ENCODE results near the gene NRARP. TPM values are rescaled to one million over a fixed set of nuclear protein-coding genes. Genes with fewer than 3 reads are reported as not detected.

The NRARP gene
- total and polyA plus RNA-seq, 4 donors: 0.48 to 1.3 (median 0.93) TPM; not detected in 1

DNA sequence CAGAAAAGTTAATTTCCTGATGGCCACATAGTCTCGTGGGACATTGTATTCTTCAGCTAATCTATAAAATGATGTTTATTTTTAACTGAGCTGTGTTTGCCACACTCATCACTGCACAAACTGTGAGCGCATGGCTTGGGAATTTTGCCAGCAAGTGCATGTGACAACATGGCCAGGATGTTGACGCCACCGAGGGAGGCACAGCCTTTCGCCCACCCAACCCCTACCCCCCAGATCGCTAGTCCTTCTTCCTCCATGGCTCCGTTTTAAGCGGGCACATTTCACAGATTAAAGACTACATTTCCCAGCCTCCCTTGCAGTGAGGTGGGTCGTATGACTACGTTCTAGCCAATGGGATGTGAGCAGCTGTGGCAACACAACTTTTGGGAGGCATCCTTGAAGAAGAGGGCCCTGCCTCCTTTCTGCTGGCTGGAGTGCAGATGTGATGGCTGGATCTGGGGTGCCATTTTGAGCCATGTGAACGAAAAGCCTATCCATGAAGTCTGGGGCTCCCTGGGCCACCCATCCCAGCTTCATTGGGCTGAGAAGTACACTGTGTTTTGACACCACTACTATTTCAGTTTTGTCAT is 7.9 kb downstream of the NRARP start:
- Histone ChIP-seq H3K36me3 (ENCODE audit: control insufficient read depth in 4 of 4, insufficient read depth in 3 of 4, low read depth in 1 of 4, low read length in 3 of 4) (no peaks in the 10 kb centered on the region), H3K4me1 (ENCODE audit: control insufficient read depth in 4 of 4, insufficient read depth in 4 of 4, low read length in 3 of 4) (peaks cover 3 to 39% (median 16%) of the 10 kb centered on the region in 4 donors), H3K9ac (ENCODE audit: low read depth in 1 of 2, low read length in 2 of 2) (peak overlapping the region in 1 of 2 donors; percentile 42), H3K27ac (ENCODE audit: low read depth in 1 of 2, low read length in 2 of 2) (peak overlapping the region; percentile 26 to 34), H3K27me3 (ENCODE audit: control insufficient read depth in 4 of 4, insufficient read depth in 4 of 4, low read length in 3 of 4) (peaks cover 0 to under 1% (median 0%) of the 10 kb centered on the region in 4 donors), H3K9me3 (ENCODE audit: control insufficient read depth in 4 of 4, low read length in 3 of 4) (no peaks in the 10 kb centered on the region), H3K4me3 (ENCODE audit: low read depth in 1 of 3, low read length in 3 of 3) (peak overlapping the region in 1 of 3 donors; percentile 26)
- TF ChIP-seq, protein P1, sequence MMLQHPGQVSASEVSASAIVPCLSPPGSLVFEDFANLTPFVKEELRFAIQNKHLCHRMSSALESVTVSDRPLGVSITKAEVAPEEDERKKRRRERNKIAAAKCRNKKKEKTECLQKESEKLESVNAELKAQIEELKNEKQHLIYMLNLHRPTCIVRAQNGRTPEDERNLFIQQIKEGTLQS (IDR thresholded peaks at IDR 0.05): no peak
- TF ChIP-seq JUND (IDR thresholded peaks at IDR 0.05) (no peak), RXRA (IDR thresholded peaks at IDR 0.05) (no peak), EGR1 (IDR thresholded peaks at IDR 0.05; ENCODE audit: low read depth in 2 of 2) (no peak), TAF1 (conservative IDR thresholded peaks at IDR 0.05) (no peak), RAD21 (IDR thresholded peaks at IDR 0.05) (no peak), FOXA1 (IDR thresholded peaks at IDR 0.05) (no peak), FOXA2 (IDR thresholded peaks at IDR 0.05) (no peak), YY1 (IDR thresholded peaks at IDR 0.05) (peak; percentile 34), SP1 (IDR thresholded peaks at IDR 0.05) (no peak)
- TF ChIP-seq, protein P2, sequence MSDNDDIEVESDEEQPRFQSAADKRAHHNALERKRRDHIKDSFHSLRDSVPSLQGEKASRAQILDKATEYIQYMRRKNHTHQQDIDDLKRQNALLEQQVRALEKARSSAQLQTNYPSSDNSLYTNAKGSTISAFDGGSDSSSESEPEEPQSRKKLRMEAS (IDR thresholded peaks at IDR 0.05): peak; percentile 26
- DNase-seq (ENCODE audit: low spot score): peak; percentile 34
- 22% methylated on average over 11 of the region's 11 CpGs for WGBS

DNA sequence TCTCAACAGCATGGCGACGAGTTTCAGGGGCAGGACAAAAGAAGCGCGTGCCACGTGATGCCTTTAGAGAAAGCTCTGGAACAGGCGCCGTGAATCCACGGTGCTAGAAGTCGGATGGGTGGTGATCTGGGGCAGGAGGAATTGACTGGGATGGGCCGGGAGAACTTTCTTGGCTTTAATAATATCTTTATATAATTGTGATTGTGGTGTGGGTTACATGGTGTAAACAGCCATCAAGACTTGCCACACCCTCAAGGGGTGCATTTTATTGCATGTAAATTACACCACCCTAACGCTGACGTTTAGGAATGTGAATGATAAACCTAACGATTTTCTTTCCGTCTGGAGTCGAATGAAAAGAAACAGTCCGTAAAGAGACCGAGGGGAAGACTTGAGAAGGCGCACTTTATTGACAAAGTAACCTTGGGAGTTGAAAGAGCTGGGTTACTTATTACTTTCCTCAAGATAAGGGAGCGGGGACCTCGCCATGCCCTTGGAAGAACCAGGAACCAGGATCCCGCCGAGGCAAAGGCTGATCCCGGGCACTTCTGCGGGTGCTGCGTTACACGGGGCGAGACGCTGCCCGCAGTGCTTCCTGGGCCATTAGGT is 8.5 kb downstream of the NRARP start:
- Histone ChIP-seq H3K4me3 (ENCODE audit: low read depth in 1 of 3, low read length in 3 of 3) (peak overlapping the region in 1 of 3 donors; percentile 26), H3K27ac (ENCODE audit: low read depth in 1 of 2, low read length in 2 of 2) (peak overlapping the region; percentile 26 to 34), H3K27me3 (ENCODE audit: control insufficient read depth in 4 of 4, insufficient read depth in 4 of 4, low read length in 3 of 4) (no peaks in the 10 kb centered on the region), H3K9ac (ENCODE audit: low read depth in 1 of 2, low read length in 2 of 2) (peak overlapping the region in 1 of 2 donors; percentile 42), H3K4me1 (ENCODE audit: control insufficient read depth in 4 of 4, insufficient read depth in 4 of 4, low read length in 3 of 4) (peaks cover 3 to 34% (median 16%) of the 10 kb centered on the region in 4 donors), H3K9me3 (ENCODE audit: control insufficient read depth in 4 of 4, low read length in 3 of 4) (no peaks in the 10 kb centered on the region), H3K36me3 (ENCODE audit: control insufficient read depth in 4 of 4, insufficient read depth in 3 of 4, low read depth in 1 of 4, low read length in 3 of 4) (no peaks in the 10 kb centered on the region)
- DNase-seq (ENCODE audit: low spot score): peak; percentile 32
- no peak for TF ChIP-seq HNF4A (conservative IDR thresholded peaks at IDR 0.05)
- TF ChIP-seq NR2F2 (IDR thresholded peaks at IDR 0.05): no peak
- no peak for TF ChIP-seq HNF4G (IDR thresholded peaks at IDR 0.05)
- no peak for TF ChIP-seq RAD21 (IDR thresholded peaks at IDR 0.05)
- TF ChIP-seq GABPA (IDR thresholded peaks at IDR 0.05 in 1 of 2, conservative IDR thresholded peaks at IDR 0.05 in 1 of 2): no peak
- TF ChIP-seq, protein P1 (IDR thresholded peaks at IDR 0.05): no peak
- TF ChIP-seq, protein P3, sequence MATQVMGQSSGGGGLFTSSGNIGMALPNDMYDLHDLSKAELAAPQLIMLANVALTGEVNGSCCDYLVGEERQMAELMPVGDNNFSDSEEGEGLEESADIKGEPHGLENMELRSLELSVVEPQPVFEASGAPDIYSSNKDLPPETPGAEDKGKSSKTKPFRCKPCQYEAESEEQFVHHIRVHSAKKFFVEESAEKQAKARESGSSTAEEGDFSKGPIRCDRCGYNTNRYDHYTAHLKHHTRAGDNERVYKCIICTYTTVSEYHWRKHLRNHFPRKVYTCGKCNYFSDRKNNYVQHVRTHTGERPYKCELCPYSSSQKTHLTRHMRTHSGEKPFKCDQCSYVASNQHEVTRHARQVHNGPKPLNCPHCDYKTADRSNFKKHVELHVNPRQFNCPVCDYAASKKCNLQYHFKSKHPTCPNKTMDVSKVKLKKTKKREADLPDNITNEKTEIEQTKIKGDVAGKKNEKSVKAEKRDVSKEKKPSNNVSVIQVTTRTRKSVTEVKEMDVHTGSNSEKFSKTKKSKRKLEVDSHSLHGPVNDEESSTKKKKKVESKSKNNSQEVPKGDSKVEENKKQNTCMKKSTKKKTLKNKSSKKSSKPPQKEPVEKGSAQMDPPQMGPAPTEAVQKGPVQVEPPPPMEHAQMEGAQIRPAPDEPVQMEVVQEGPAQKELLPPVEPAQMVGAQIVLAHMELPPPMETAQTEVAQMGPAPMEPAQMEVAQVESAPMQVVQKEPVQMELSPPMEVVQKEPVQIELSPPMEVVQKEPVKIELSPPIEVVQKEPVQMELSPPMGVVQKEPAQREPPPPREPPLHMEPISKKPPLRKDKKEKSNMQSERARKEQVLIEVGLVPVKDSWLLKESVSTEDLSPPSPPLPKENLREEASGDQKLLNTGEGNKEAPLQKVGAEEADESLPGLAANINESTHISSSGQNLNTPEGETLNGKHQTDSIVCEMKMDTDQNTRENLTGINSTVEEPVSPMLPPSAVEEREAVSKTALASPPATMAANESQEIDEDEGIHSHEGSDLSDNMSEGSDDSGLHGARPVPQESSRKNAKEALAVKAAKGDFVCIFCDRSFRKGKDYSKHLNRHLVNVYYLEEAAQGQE (IDR thresholded peaks at IDR 0.05): no peak
- TF ChIP-seq JUND (IDR thresholded peaks at IDR 0.05): no peak
- TF ChIP-seq, protein P2 (IDR thresholded peaks at IDR 0.05): no peak
- TF ChIP-seq TAF1 (conservative IDR thresholded peaks at IDR 0.05): no peak
- TF ChIP-seq FOXA1 (IDR thresholded peaks at IDR 0.05): no peak
- TF ChIP-seq SP1 (IDR thresholded peaks at IDR 0.05): no peak
- TF ChIP-seq EGR1 (IDR thresholded peaks at IDR 0.05; ENCODE audit: low read depth in 2 of 2): no peak
- TF ChIP-seq, protein P4, sequence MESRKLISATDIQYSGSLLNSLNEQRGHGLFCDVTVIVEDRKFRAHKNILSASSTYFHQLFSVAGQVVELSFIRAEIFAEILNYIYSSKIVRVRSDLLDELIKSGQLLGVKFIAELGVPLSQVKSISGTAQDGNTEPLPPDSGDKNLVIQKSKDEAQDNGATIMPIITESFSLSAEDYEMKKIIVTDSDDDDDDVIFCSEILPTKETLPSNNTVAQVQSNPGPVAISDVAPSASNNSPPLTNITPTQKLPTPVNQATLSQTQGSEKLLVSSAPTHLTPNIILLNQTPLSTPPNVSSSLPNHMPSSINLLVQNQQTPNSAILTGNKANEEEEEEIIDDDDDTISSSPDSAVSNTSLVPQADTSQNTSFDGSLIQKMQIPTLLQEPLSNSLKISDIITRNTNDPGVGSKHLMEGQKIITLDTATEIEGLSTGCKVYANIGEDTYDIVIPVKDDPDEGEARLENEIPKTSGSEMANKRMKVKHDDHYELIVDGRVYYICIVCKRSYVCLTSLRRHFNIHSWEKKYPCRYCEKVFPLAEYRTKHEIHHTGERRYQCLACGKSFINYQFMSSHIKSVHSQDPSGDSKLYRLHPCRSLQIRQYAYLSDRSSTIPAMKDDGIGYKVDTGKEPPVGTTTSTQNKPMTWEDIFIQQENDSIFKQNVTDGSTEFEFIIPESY (IDR thresholded peaks at IDR 0.05): no peak
- no peak for TF ChIP-seq FOXA2 (IDR thresholded peaks at IDR 0.05)
- TF ChIP-seq, protein P5, sequence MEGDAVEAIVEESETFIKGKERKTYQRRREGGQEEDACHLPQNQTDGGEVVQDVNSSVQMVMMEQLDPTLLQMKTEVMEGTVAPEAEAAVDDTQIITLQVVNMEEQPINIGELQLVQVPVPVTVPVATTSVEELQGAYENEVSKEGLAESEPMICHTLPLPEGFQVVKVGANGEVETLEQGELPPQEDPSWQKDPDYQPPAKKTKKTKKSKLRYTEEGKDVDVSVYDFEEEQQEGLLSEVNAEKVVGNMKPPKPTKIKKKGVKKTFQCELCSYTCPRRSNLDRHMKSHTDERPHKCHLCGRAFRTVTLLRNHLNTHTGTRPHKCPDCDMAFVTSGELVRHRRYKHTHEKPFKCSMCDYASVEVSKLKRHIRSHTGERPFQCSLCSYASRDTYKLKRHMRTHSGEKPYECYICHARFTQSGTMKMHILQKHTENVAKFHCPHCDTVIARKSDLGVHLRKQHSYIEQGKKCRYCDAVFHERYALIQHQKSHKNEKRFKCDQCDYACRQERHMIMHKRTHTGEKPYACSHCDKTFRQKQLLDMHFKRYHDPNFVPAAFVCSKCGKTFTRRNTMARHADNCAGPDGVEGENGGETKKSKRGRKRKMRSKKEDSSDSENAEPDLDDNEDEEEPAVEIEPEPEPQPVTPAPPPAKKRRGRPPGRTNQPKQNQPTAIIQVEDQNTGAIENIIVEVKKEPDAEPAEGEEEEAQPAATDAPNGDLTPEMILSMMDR (IDR thresholded peaks at IDR 0.05; ENCODE audit: low read depth, low read length, missing input control): no peak
- no peak for TF ChIP-seq RXRA (IDR thresholded peaks at IDR 0.05)
- TF ChIP-seq YY1 (IDR thresholded peaks at IDR 0.05): no peak
- 45% methylated on average over 29 of the region's 29 CpGs for WGBS

Measured in liver (tissue), 9 donors.